ENCODE data around the gene SULT2B1.

DNA sequence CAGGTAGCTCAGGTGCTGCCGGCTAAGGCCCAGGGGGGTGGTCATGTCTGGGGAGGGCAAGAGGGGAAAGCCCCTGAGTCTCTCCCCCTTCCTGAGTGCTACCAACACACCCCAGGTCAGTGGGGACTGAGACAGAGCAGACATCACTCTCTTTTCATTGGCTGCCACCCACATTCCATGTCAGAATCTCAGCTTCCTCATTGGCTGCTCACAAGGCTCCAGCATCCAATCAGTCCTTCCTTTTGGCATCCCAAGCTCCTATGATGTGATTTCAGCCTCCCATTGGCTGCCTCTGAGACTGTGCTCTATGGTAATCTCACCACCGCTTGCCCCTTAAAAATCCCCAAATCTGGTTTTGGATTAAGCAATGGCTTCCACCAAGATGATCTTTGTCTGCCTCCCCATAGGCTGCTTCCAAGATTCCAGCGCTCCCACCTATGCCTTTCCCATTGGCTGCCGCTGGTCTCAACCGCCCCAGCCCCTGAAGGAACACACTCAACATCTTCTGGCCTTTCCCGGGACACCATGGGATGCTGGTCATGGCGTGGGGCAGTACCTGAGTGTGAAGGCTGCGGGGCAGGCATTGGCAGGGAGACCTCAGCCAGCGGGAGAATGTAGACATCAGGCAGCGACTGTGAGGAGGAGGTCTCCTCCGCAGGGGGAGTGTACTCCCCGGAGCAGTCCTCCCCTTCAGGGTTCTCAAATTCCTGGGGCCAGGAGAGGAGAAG lies 42.3 kb upstream of the SULT2B1 start:
- TF ChIP-seq MXI1 (conservative IDR thresholded peaks at IDR 0.05; ENCODE audit: poor library complexity, severe bottlenecking) (no peak), EZH2 (IDR thresholded peaks at IDR 0.05; ENCODE audit: borderline replicate concordance, insufficient read depth, low read length, poor library complexity, severe bottlenecking) (no peak)

All from neural cell (in vitro differentiated cells).